GM18951 (cell line): ENCODE measurements around the gene RASSF9.

Experiments
- POLR2A ChIP-seq: IDR thresholded peaks from 4 replicates; pipeline ENCODE4 v1.6.1; 2011; ENCODE audit warnings: mild to moderate bottlenecking; ENCODE audit not compliant: insufficient read length, insufficient read depth; ENCODE audit errors: extremely low read depth
- in situ Hi-C: fragments of 300-500 bp; cut with MboI; formaldehyde crosslinking; loops from one replicate; pipeline ENCODE4 v1.12.0; 2022; ENCODE audit warnings: low sequenced_read_pairs, mixed read lengths, inconsistent platforms; ENCODE audit not compliant: unreplicated experiment

RASSF9 gene

DNA sequence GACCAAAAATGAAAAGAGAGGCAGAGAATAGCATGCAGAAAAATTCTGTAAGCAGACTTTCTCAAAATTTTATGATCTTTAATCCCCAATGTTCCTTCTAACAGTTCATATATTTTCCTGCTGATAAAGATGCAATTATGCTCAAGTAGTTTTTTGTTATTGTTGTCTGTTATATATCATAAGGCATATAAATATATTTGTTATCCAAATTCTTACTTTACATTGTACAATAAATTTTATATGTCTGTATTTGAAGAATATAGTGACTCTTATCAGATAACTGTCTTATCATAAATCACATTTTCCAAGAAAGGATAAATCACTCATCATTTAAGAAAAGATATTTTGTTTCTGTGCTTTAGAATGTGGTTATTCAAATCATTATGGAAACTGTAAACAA, 2.6 kb downstream of the RASSF9 start:
- in situ Hi-C loops = no loop called here
- no peak for TF ChIP-seq POLR2A

DNA sequence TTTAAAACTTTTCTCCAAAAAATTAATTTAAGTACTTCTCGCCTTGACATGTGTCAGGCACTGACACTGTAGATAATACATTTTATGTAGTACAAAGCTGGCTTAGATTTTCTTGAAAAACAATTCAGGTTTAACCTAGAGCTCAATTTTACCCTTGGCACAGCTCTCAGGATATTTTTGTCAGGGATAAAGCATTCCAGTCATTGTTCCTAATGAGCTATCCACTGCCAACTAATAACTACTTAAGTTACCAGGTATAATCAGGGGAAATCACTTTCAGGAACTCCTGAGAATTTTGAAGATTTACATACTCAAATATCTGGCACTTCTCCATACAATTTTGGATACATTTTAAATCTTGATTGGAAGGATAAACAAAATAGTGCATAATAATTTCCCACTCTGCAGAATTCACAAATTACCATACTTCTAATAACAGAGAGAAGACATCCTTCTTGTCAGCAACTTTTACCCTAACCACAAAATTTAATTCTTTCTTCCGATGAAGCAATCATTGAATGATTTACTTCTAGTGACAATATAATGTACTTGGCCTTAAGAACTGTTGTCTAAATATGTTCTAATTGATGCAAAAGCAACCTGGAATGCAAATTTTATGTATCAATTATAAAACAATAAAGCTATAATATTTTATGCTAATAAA, 4.8 kb downstream of the RASSF9 start:
- TF ChIP-seq POLR2A = no peak
- in situ Hi-C loops = no loop called here

DNA sequence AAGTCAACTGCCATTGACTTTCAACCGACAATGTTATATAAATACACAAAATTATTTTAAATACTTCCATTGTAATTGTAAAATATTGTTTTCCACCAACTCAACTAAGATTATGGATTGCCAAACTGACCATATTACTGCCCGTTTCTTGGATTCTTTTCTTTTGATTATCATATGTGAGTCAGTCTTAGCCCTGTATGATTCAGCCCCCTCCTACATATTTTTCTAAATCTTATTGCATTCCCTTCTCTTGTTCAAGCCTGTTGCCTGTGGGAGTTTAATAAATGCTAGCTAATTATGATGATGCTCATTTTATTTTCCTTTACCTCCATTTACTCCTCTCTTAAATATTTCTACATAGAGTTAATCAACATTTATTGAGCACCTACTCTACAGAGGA, 6.8 kb downstream of the RASSF9 start:
- in situ Hi-C loops = no loop called here
- no peak for TF ChIP-seq POLR2A

DNA sequence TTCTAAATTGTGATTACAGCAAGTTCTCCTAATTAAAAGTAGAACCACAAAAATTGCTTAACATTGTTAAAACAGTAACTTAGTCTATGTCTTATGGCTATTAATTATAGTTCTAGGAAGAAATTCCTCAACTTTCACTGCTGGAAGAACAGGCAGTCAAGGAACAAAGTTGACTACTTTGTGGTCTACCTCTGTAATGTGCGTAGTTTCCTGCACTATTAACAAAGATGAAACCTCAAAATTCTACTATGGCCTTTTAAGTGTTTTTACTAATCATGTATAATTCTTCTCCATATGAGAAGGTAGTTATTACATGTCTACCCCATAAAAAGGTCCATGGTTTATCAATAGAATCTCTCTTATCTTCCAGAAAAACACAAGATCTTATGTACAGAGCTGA, 7.6 kb downstream of the RASSF9 start:
- no peak for TF ChIP-seq POLR2A
- in situ Hi-C loops = no loop called here

DNA sequence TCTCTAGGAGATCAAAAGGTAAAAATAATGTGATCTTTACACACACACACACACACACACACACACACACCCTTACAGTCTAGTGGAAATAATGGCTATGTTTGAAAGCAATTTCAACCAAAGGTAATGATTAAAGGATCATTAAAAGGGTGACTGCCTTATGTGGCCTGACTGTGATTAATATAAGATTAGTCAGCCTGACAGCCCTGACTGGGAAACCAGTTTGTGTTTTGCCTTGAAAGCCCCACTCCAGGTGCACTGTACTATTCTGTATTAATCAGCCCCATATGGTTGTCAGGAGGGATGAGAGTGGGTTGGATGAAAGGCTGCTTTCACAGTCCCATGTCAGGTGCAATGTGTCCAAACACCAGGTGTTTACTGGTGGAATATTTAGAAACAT, 10.5 kb downstream of the RASSF9 start:
- TF ChIP-seq POLR2A = no peak
- in situ Hi-C loops = no loop called here

DNA sequence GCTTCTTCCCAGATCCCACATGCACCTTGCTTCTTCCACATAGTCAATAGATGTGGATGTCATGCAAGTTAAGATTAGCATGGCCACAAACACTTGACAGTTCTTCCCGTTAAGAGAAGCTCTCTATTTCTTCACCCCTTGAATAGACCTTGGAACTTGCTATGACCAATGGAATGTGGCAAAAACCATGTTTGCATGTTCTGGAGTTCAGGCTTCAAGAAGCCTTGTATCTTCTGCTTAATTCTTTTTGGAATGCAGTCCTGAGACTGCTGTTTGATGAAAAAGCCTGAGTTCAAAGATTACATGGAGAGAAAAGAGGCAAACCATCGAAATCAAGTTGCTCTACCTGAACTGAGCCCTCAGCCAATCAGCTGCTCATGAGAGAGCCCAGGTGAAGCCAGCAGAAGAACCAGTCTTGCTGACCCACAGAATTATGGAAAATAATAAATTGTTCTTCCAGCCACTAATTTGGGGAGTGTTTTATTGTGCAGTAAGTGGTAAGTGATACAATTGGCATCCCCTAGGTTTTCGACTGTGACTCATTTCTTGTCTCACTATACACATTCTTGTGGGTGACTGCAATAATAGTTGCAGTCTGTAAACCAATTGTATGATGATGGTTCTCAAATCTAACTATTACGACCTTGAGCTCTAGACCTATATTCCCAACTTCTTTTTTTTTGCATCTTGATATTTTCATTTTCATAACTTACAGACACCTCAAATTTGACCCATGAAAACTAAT, 12.6 kb downstream of the RASSF9 start:
- no peak for TF ChIP-seq POLR2A
- in situ Hi-C loops = no loop called here

DNA sequence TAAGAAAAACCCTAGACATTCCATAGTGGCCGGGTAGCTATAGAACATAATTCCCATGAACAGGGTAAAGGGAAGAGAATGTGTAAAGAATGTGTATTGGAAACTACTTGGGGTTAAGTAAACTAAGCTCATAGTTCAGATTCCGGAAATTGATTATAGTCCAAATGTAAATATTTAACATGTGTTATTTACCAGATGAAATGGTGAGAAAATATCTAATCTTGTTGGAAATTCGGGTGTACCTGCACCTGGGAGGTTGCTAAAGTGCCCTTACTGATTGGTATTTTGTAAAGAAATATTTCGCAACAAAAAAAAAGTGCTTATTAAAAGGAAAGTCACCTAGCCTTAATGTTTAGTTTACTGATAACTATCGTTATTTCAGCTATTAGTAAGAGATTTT, 14.4 kb downstream of the RASSF9 start:
- in situ Hi-C loops = no loop called here
- TF ChIP-seq POLR2A = no peak

DNA sequence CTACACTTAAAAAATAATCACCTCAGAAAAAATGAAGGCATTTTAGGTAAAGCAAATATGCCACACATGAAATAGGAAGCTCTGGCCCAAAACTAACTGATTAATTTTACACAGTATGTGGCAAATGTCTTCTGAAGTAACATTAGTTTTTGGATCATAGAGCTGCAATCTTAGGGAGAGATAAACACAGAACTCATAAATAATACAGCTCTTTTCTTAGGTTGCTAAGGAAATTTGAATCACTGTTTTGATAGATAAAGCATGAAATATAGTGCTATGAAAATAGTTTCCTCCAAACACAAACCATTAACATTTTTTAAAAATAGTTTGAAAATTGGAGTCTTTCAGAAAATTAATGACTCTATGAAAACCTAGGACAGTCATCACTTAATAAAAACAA, 15.0 kb downstream of the RASSF9 start:
- TF ChIP-seq POLR2A = no peak
- in situ Hi-C loops = no loop called here

DNA sequence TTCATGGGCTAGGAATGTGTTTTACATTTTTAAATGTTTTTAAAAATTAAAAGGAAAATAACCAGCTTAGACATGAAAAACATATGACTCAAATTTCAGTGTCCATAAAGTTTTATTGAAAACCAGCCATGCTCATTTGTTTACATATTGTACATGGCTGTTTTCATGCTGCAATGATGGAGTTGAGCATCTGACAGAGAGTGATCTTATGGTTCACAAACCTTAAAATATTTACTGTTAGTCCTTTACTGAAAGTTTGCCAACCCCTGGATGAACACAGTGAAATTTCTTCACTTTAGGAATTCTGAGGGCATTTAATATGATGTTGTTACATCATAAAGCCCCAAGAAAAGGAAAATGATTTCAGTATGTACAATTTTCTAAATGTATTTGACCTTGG, 16.1 kb downstream of the RASSF9 start:
- TF ChIP-seq POLR2A = no peak
- in situ Hi-C loops = no loop called here

DNA sequence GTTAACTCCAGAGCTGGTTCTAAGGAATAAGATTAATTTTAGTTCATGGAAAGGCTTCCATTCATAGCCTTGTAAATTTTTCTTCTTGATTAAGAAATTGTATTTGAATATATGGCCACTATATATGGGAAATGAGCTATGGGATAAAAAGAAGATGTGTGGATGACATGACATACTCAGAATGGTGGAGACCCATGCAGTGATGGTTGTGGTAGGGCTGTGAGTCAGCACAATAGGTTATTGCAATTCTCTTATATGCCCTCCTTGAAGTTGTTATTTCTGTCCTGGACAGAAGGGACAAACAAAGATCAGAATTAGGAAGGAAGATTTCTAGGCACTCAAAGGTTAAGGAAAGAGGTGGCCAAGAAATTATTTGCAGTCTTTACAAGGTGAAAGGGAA, 21.5 kb downstream of the RASSF9 start:
- no peak for TF ChIP-seq POLR2A
- in situ Hi-C loops = no loop called here

DNA sequence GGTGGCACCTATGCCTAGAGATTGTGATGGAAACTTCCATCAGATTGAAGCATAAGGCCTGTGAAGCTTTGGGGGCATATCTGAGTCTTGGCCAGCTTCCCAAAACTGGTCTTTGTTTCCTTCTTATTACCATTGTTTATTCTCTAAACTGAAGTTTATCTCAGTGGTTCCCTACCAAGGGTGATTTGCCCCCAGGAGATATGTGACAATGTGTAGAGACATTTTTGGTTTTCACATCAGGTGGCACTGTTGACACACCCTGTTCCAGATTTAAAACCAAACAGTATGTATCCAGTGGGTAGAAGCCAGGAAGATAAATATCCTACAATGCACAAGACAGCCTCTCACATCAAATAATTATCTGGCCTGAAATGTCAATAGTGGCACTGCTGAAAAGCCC, 22.1 kb downstream of the RASSF9 start:
- in situ Hi-C loops = no loop called here
- TF ChIP-seq POLR2A = no peak

DNA sequence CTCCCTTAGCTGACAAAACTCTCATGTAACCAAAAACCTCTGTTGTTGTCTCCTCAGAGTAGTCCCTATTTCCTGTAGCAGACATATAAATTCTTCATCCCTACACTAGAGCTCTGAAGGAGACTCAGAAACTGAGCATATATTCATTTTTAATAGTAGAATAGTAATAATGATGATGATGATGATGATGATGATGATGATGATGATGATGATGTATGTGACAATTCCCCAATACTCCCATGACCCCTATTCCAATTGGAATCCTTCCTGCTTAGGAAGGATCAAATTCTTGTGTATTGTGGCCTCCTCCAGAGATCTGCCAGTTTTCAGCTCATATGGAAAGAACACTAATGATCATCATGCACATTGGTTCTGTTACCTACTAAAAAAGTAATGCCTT, 26.7 kb downstream of the RASSF9 start:
- TF ChIP-seq POLR2A = no peak
- in situ Hi-C loops = no loop called here

DNA sequence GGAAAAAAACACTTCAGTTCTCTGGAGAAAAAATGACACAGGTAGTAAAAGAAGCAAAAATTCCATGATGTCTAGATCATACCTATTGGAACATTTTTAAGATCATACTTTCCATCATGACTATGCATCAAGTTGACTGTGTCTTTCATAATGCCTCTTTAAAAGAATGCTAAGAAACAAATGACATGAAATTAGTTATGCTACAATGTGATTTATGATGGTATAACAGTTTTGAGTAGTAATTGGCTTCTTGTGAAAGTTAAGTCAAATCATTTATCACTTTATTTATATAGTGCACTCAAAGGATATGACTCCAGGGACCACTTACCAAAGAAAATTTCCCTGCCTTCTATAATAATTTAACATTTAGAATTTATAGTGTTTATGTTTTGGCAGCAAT, 28.5 kb downstream of the RASSF9 start:
- no peak for TF ChIP-seq POLR2A
- in situ Hi-C loops = no loop called here

DNA sequence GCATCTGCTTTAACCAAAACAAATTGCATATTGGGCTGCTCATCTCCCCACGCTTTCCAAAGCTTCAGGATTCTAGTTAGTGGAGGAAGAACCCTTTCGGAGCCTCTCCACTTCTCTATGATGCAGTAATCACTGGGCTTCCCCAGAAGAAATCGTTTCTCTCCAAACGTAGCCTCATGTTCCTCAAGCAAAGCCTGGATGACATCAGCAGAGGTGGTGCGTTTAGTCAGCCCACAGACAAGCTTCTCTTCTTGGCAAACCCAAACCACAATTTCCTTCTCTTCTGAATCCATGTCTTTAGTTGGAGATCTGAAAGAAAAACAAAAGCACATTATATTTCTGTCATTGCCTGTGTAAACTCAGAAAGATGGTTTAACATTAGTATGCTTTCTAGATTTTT, 30.6 kb downstream of the RASSF9 start:
- TF ChIP-seq POLR2A = no peak
- in situ Hi-C loops = no loop called here

DNA sequence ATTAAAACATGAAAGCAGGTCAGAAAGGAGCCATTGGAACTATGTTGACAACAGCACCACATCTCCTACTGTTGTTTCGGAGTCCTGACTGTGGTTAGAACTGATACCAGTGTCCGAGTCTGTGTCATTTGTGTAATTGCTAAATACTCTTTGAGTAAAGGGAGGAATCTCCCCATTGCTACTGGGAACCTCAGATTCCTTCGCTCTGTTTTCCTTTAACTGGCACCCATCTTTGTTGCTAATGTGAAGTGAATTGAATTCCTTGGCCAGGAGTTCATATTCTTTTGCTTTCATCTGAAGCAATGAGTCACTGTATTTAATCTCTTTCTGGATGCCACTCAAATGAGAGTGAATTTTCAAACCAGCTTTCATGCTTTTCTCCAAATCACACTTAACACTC, 31.5 kb downstream of the RASSF9 start:
- in situ Hi-C loops = no loop called here

DNA sequence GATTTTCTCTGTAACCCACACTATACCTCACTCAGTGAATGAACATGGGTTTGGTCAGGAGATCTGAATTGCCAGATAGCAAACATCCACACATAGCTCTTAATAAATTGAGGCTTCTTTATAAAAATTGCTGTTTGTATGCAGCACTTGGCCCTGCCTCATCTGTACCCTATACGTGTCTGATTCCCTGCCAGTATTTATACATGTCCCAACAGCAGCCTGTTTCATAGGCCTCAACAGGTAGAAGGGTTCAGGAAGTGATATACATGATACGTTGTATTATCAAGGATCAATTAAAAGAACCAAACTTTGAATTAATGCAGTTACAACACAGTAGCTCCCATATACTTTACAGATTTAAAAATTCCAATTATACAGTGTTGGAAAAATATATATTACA, 32.3 kb downstream of the RASSF9 start:
- no peak for TF ChIP-seq POLR2A
- in situ Hi-C loops = no loop called here

More for the DNA sequence above, 31.5 kb downstream of the RASSF9 start:
- no peak for TF ChIP-seq POLR2A
